ENCODE measurements around the gene CHRM5.

Gene CHRM5

GRCh38 chr15:33968224-33968623, at the start of gene CHRM5:
Gene CHRM5 (plus strand): TSS chr15:33968497. CDS start chr15:34062718, 94,221 bp downstream.
- FAIRE-seq: no peak

GRCh38 chr15:33923446-33923845, 44.9 kb upstream of the CHRM5 start:
- no peak for FAIRE-seq

- no peak for FAIRE-seq
Observed at GRCh38 chr15:33926260-33926659, 42.0 kb upstream of the CHRM5 start.

- FAIRE-seq: no peak
Observed at GRCh38 chr15:33932734-33933133, 35.6 kb upstream of the CHRM5 start.

- FAIRE-seq: no peak
Observed at GRCh38 chr15:33934396-33934795, 33.9 kb upstream of the CHRM5 start.

- FAIRE-seq: no peak
Observed at GRCh38 chr15:33934921-33935320, 33.4 kb upstream of the CHRM5 start.

GRCh38 chr15:33941279-33942063, 26.8 kb upstream of the CHRM5 start:
- FAIRE-seq: peak; percentile 53

GRCh38 chr15:33946152-33946551, 22.1 kb upstream of the CHRM5 start:
- no peak for FAIRE-seq

GRCh38 chr15:33955945-33956344, 12.4 kb upstream of the CHRM5 start:
- no peak for FAIRE-seq

- no peak for FAIRE-seq
Observed at GRCh38 chr15:33956397-33956796, 11.9 kb upstream of the CHRM5 start.

GRCh38 chr15:33959844-33960548, 8.3 kb upstream of the CHRM5 start:
- no peak for FAIRE-seq

- FAIRE-seq: no peak
Observed at GRCh38 chr15:33960549-33960935, 7.8 kb upstream of the CHRM5 start.

GRCh38 chr15:33963831-33964664, 4.2 kb upstream of the CHRM5 start:
- peak; percentile 91 for FAIRE-seq

GRCh38 chr15:33964665-33965040, 3.6 kb upstream of the CHRM5 start:
- no peak for FAIRE-seq

- no peak for FAIRE-seq
Observed at GRCh38 chr15:33968821-33969220, 524 bp downstream of the CHRM5 start.

- no peak for FAIRE-seq
Observed at GRCh38 chr15:33971811-33972210, 3.5 kb downstream of the CHRM5 start.

- FAIRE-seq: peak; percentile 21
Observed at GRCh38 chr15:33975022-33975565, 6.8 kb downstream of the CHRM5 start.

- no peak for FAIRE-seq
Observed at GRCh38 chr15:33980159-33980558, 11.9 kb downstream of the CHRM5 start.

GRCh38 chr15:33982516-33982915, 14.2 kb downstream of the CHRM5 start:
- no peak for FAIRE-seq

- no peak for FAIRE-seq
Observed at GRCh38 chr15:33985287-33985686, 17.0 kb downstream of the CHRM5 start.

GRCh38 chr15:33985751-33986150, 17.5 kb downstream of the CHRM5 start:
- no peak for FAIRE-seq

- FAIRE-seq: no peak
Observed at GRCh38 chr15:33987444-33987843, 19.1 kb downstream of the CHRM5 start.

- FAIRE-seq: no peak
Observed at GRCh38 chr15:33988384-33988783, 20.1 kb downstream of the CHRM5 start.
